A673 (cell line): ENCODE results near the gene DENND5B. TPM values are rescaled to one million over a fixed set of nuclear protein-coding genes. Genes with fewer than 3 reads are reported as not detected.

Experiments used
- BruUV-seq: library from RNA; stranded (reverse); fragments of 400-500 nt; replicated peaks from 2 replicates; lab custom pipeline; 2021; lab: Mats Ljungman, UMichigan
- CTCF ChIA-PET: fragments of 300-600 bp; sonication (Branson Sonifier 250); formaldehyde crosslinking; loops from one replicate; lab custom pipeline; 2022; ENCODE audit warnings: antibody characterized with exemption; lab: Charles Lee
- POLR2A ChIA-PET: fragments of 300-600 bp; sonication (Branson Sonifier 250); formaldehyde crosslinking; loops from one replicate; lab custom pipeline; 2022; ENCODE audit warnings: antibody characterized with exemption; ENCODE audit not compliant: low non-redundant PET; lab: Charles Lee
- DNase-seq: peaks from one replicate; pipeline ENCODE4 v3.0.0-alpha.2; 2015; ENCODE audit warnings: low spot score
- H3K27ac ChIP-seq: fragments of 200-600 bp; sonication (generic); 2 replicates; pipeline ENCODE4 v1.5.1; 2016; ENCODE audit warnings: mixed run types, low read depth, mild to moderate bottlenecking, mixed read lengths, antibody characterized with exemption, low read length; ENCODE audit not compliant: poor library complexity, severe bottlenecking
- H3K27me3 ChIP-seq: fragments of 200-600 bp; sonication (generic); replicated peaks from 2 replicates; pipeline ENCODE4 v1.6.1; 2017; ENCODE audit warnings: mixed run types, low read depth, mild to moderate bottlenecking, mixed read lengths, antibody characterized with exemption, low read length; ENCODE audit not compliant: insufficient read depth, poor library complexity
- H3K36me3 ChIP-seq: fragments of 200-600 bp; sonication (generic); 2 replicates; pipeline ENCODE4 v1.6.1; 2016; ENCODE audit warnings: mixed run types, mild to moderate bottlenecking, mixed read lengths, antibody characterized with exemption, low read length; ENCODE audit not compliant: insufficient read depth, poor library complexity, severe bottlenecking
- H3K4me1 ChIP-seq: fragments of 200-600 bp; sonication (generic); 2 replicates; pipeline ENCODE4 v1.6.1; 2017; ENCODE audit warnings: mixed run types, mild to moderate bottlenecking, mixed read lengths, antibody characterized with exemption, low read length; ENCODE audit not compliant: insufficient read depth, poor library complexity, severe bottlenecking
- H3K4me3 ChIP-seq: fragments of 200-600 bp; sonication (generic); 2 replicates; pipeline ENCODE4 v1.5.1; 2016; ENCODE audit warnings: low read depth, mixed run types, mild to moderate bottlenecking, mixed read lengths, low read length; ENCODE audit not compliant: poor library complexity, severe bottlenecking
- H3K9me3 ChIP-seq: fragments of 200-600 bp; sonication (generic); 2 replicates; pipeline ENCODE4 v1.6.1; 2016; ENCODE audit warnings: mixed run types, low read depth, mild to moderate bottlenecking, mixed read lengths, antibody characterized with exemption, low read length; ENCODE audit not compliant: poor library complexity, severe bottlenecking
- CTCF ChIP-seq: fragments of 300-800, 200-600 bp; sonication (generic); conservative IDR thresholded peaks from 2 replicates; pipeline ENCODE4 v1.5.1; 2017; ENCODE audit warnings: low read depth, mild to moderate bottlenecking, antibody characterized with exemption, low read length, moderate library complexity, mixed read lengths
- EZH2 ChIP-seq: fragments of 200-600 bp; sonication (generic); IDR thresholded peaks from 2 replicates; pipeline ENCODE4 v1.6.1; 2017; ENCODE audit warnings: borderline replicate concordance, low read depth, mild to moderate bottlenecking, mixed read lengths, antibody characterized with exemption, low read length; ENCODE audit not compliant: poor library complexity, severe bottlenecking
- intact Hi-C: fragments of 100-400 bp; cut with micrococcal nuclease; formaldehyde crosslinking; loops from one replicate; pipeline ENCODE4 v1.10.0; 2022; ENCODE audit not compliant: unreplicated experiment
- total RNA-seq: library from RNA; stranded (reverse); gene quantifications from 2 replicates; pipeline ENCODE4 v1.2.3, GENCODE V29; 2021

DENND5B gene
- total RNA-seq, 1 experiment from 2014 or later, result 7.6 TPM

GRCh38 chr12:31471823-31472222 is 119.1 kb downstream of the DENND5B start:
- BruUV-seq, result no TSS peak
- intact Hi-C loops, result no loop called here
- TF ChIP-seq EZH2 (no peak), CTCF (no peak)
- DNase-seq, result no peak
- no peaks in the 10 kb centered on the region for H3K4me1 ChIP-seq
- H3K27ac ChIP-seq, result no peak overlapping the region
- H3K9me3 ChIP-seq, result no peaks in the 10 kb centered on the region
- CTCF ChIA-PET, result no interaction called here
- POLR2A ChIA-PET, result no interaction called here
- H3K4me3 ChIP-seq, result no peak overlapping the region
- H3K27me3 ChIP-seq, result no peaks in the 10 kb centered on the region
- no peaks in the 10 kb centered on the region for H3K36me3 ChIP-seq

GRCh38 chr12:31471051-31471450 is 119.9 kb downstream of the DENND5B start:
- H3K36me3 ChIP-seq, result no peaks in the 10 kb centered on the region
- no peak for DNase-seq
- POLR2A ChIA-PET, result interaction anchor here (0.7 kb wide), 1 partner anchor 34 kb away, joined by 4 read pairs; no protein-coding TSS in a partner anchor
- H3K27ac ChIP-seq, result no peak overlapping the region
- no TSS peak for BruUV-seq
- H3K4me1 ChIP-seq, result no peaks in the 10 kb centered on the region
- H3K27me3 ChIP-seq, result no peaks in the 10 kb centered on the region
- intact Hi-C loops, result no loop called here
- TF ChIP-seq CTCF (no peak), EZH2 (no peak)
- no peaks in the 10 kb centered on the region for H3K9me3 ChIP-seq
- CTCF ChIA-PET, result no interaction called here
- H3K4me3 ChIP-seq, result no peak overlapping the region

GRCh38 chr12:31470459-31470858 is 120.5 kb downstream of the DENND5B start:
- Histone ChIP-seq H3K4me3 (no peak overlapping the region), H3K27me3 (no peaks in the 10 kb centered on the region), H3K27ac (no peak overlapping the region), H3K9me3 (no peaks in the 10 kb centered on the region), H3K36me3 (no peaks in the 10 kb centered on the region), H3K4me1 (no peaks in the 10 kb centered on the region)
- no peak for DNase-seq
- POLR2A ChIA-PET, result no interaction called here
- CTCF ChIA-PET, result no interaction called here
- BruUV-seq, result no TSS peak
- intact Hi-C loops, result no loop called here
- TF ChIP-seq EZH2 (no peak), CTCF (no peak)
